ENCODE data around the gene HEATR5B.

The HEATR5B gene

GRCh38 chr2:37083873-37084794 lies at the start of gene HEATR5B, which contains the start of gene GPATCH11:
HEATR5B (minus strand) TSS chr2:37084372; CDS start chr2:37083414, 958 bp downstream.
GPATCH11 (plus strand) TSS chr2:37084518; CDS start chr2:37088382, 3,864 bp downstream.
- peak; percentile 83 to 87 (median 86) for DNase-seq (ENCODE audit: low read depth in 3 of 3, low spot score in 1 of 3)

GRCh38 chr2:37132914-37133313 lies 48.7 kb upstream of the HEATR5B start:
- no peak for DNase-seq (ENCODE audit: low read depth in 3 of 3, low spot score in 1 of 3)

- no peak for DNase-seq (ENCODE audit: low read depth in 3 of 3, low spot score in 1 of 3)
These were observed 41.2 kb upstream of the HEATR5B start for GRCh38 chr2:37125416-37125815.

- DNase-seq (ENCODE audit: low read depth in 3 of 3, low spot score in 1 of 3) = no peak
These were observed 35.0 kb upstream of the HEATR5B start for GRCh38 chr2:37119157-37119556.

- no peak for DNase-seq (ENCODE audit: low read depth in 3 of 3, low spot score in 1 of 3)
These were observed 33.4 kb upstream of the HEATR5B start for GRCh38 chr2:37117566-37117965.

- no peak for DNase-seq (ENCODE audit: low read depth in 3 of 3, low spot score in 1 of 3)
These were observed 27.8 kb upstream of the HEATR5B start for GRCh38 chr2:37111958-37112357.

GRCh38 chr2:37110306-37111212 lies 26.4 kb upstream of the HEATR5B start:
- DNase-seq (ENCODE audit: low read depth in 3 of 3, low spot score in 1 of 3) = no peak

- DNase-seq (ENCODE audit: low read depth in 3 of 3, low spot score in 1 of 3) = no peak
These were observed 25.4 kb upstream of the HEATR5B start for GRCh38 chr2:37109523-37109922.

GRCh38 chr2:37105150-37105549 lies 21.0 kb upstream of the HEATR5B start:
- DNase-seq (ENCODE audit: low read depth in 3 of 3, low spot score in 1 of 3) = no peak

GRCh38 chr2:37104178-37104577 lies 20.0 kb upstream of the HEATR5B start:
- DNase-seq (ENCODE audit: low read depth in 3 of 3, low spot score in 1 of 3) = no peak

- DNase-seq (ENCODE audit: low read depth in 3 of 3, low spot score in 1 of 3) = no peak
These were observed 18.4 kb upstream of the HEATR5B start for GRCh38 chr2:37102588-37102987.

GRCh38 chr2:37100054-37100453 lies 15.9 kb upstream of the HEATR5B start:
- no peak for DNase-seq (ENCODE audit: low read depth in 3 of 3, low spot score in 1 of 3)

- no peak for DNase-seq (ENCODE audit: low read depth in 3 of 3, low spot score in 1 of 3)
These were observed 14.4 kb upstream of the HEATR5B start for GRCh38 chr2:37098416-37099118.

GRCh38 chr2:37096568-37096967 lies 12.4 kb upstream of the HEATR5B start:
- DNase-seq (ENCODE audit: low read depth in 3 of 3, low spot score in 1 of 3) = no peak

- no peak for DNase-seq (ENCODE audit: low read depth in 3 of 3, low spot score in 1 of 3)
These were observed 7.7 kb upstream of the HEATR5B start for GRCh38 chr2:37091873-37092272.

GRCh38 chr2:37090019-37090477 lies 5.9 kb upstream of the HEATR5B start:
- DNase-seq (ENCODE audit: low read depth in 3 of 3, low spot score in 1 of 3) = no peak

GRCh38 chr2:37085731-37086147 lies 1.6 kb upstream of the HEATR5B start:
- no peak for DNase-seq (ENCODE audit: low read depth in 3 of 3, low spot score in 1 of 3)

- DNase-seq (ENCODE audit: low read depth in 3 of 3, low spot score in 1 of 3) = no peak
These were observed 625 bp upstream of the HEATR5B start for GRCh38 chr2:37084797-37085196.

GRCh38 chr2:37080689-37081088 lies 3.5 kb downstream of the HEATR5B start:
- DNase-seq (ENCODE audit: low read depth in 3 of 3, low spot score in 1 of 3) = no peak

GRCh38 chr2:37080266-37080665 lies 3.9 kb downstream of the HEATR5B start:
- no peak for DNase-seq (ENCODE audit: low read depth in 3 of 3, low spot score in 1 of 3)

- no peak for DNase-seq (ENCODE audit: low read depth in 3 of 3, low spot score in 1 of 3)
These were observed 13.2 kb downstream of the HEATR5B start for GRCh38 chr2:37070931-37071330.

Data from stimulated activated CD4-positive, alpha-beta T cell treated with anti-CD3 and anti-CD28 coated beads, TNF-alpha, amount 100 ng/mL, for 1 hour (primary cell).